H1 (cell line): ENCODE data around the gene NPL. TPM values are rescaled to one million over a fixed set of nuclear protein-coding genes. Genes with fewer than 3 reads are reported as not detected.

ENCODE experiments used
- CTCF ChIA-PET: fragments of 300-600 bp; sonication (Branson Sonifier 250); formaldehyde crosslinking; loops from one replicate; lab custom pipeline; 2021; ENCODE audit not compliant: partially characterized antibody; lab: Charles Lee
- POLR2A ChIA-PET: fragments of 300-600 bp; sonication (Branson Sonifier 250); formaldehyde crosslinking; loops from one replicate; lab custom pipeline; 2021; ENCODE audit warnings: inconsistent platforms; ENCODE audit not compliant: partially characterized antibody; lab: Charles Lee
- DNase-seq, 2 experiments: peaks; one replicate each; pipeline versions ENCODE4 v3.0.0 to v3.0.0-alpha.2; 2010 to 2022; ENCODE audit warnings: low spot score in 2 of 2, low read depth in 1 of 2, mixed read lengths in 1 of 2
- FAIRE-seq: peaks from 2 replicates; lab custom pipeline; 2011; peaks lifted over from hg19 to GRCh38; lab: Jason Lieb, UNC
- H2AFZ ChIP-seq: 2 replicates; pipeline ENCODE4 v1.8.1; 2012; ENCODE audit warnings: low read length, inconsistent platforms
- H2AK5ac ChIP-seq: 2 replicates; pipeline ENCODE4 v1.6.1; 2013; ENCODE audit warnings: low read depth, low read length
- H2BK120ac ChIP-seq: replicated peaks from 2 replicates; pipeline ENCODE3; 2013; ENCODE audit warnings: low read depth, low read length, inconsistent platforms
- H2BK12ac ChIP-seq: 2 replicates; pipeline ENCODE4 v1.6.1; 2013; ENCODE audit warnings: low read depth, low read length
- H2BK15ac ChIP-seq: 2 replicates; pipeline ENCODE4 v1.6.1; 2013; ENCODE audit warnings: low read length
- H2BK20ac ChIP-seq: 2 replicates; pipeline ENCODE4 v1.6.1; 2013; ENCODE audit warnings: low read length
- H2BK5ac ChIP-seq: 2 replicates; pipeline ENCODE4 v1.6.1; 2013; ENCODE audit warnings: low read depth, low read length
- H3K14ac ChIP-seq: 2 replicates; pipeline ENCODE4 v1.6.1; 2013; ENCODE audit warnings: inconsistent platforms; ENCODE audit not compliant: insufficient read length
- H3K18ac ChIP-seq: 2 replicates; pipeline ENCODE4 v1.6.1; 2013; ENCODE audit warnings: low read length; ENCODE audit errors: extremely low read depth
- H3K23ac ChIP-seq: 2 replicates; pipeline ENCODE4 v1.6.1; 2013; ENCODE audit warnings: inconsistent platforms; ENCODE audit not compliant: insufficient read length
- H3K23me2 ChIP-seq: 2 replicates; pipeline ENCODE4 v1.6.1; 2013; ENCODE audit warnings: low read depth, low read length
- H3K27ac ChIP-seq: 2 replicates; pipeline ENCODE4 v1.6.1; 2011; ENCODE audit warnings: low read depth, low read length, inconsistent platforms
- H3K27me3 ChIP-seq, 4 experiments: replicated peaks in 1 of 4; 1 replicate in 1 of 4; 2 replicates in 3 of 4; pipeline versions ENCODE4 v1.6.1 to v1.8.1; 2011 to 2013; ENCODE audit warnings: low read length in 3 of 4, mild to moderate bottlenecking in 3 of 4, inconsistent platforms in 2 of 4, mixed read lengths in 2 of 4, moderate library complexity in 1 of 4; ENCODE audit not compliant: control insufficient read depth in 3 of 4, insufficient read depth in 3 of 4; ENCODE audit errors: extremely low read depth in 1 of 4
- H3K36me3 ChIP-seq, 4 experiments: 2 replicates each; pipeline versions ENCODE4 v1.6.1 to v1.8.1; 2011 to 2013; ENCODE audit warnings: mild to moderate bottlenecking in 4 of 4, low read length in 3 of 4, moderate library complexity in 2 of 4, control low read depth in 1 of 4, inconsistent platforms in 1 of 4; ENCODE audit not compliant: insufficient read depth in 4 of 4, control insufficient read depth in 2 of 4
- H3K4ac ChIP-seq: replicated peaks from 2 replicates; pipeline ENCODE3; 2013; ENCODE audit warnings: low read length, low read depth, mixed read lengths, inconsistent platforms; ENCODE audit not compliant: insufficient read length
- H3K4me1 ChIP-seq, 4 experiments: replicated peaks in 1 of 4; 1 replicate in 1 of 4; 2 replicates in 3 of 4; pipeline versions ENCODE4 v1.6.1 to v1.8.1; 2011 to 2013; ENCODE audit warnings: low read length in 3 of 4, inconsistent platforms in 2 of 4, mixed read lengths in 1 of 4; ENCODE audit not compliant: insufficient read depth in 4 of 4, control insufficient read depth in 3 of 4
- H3K4me2 ChIP-seq, 2 experiments: 2 replicates each; pipeline versions ENCODE4 v1.6.1 to v1.8.1; 2011 to 2013; ENCODE audit warnings: low read depth in 2 of 2, low read length in 2 of 2, control low read depth in 1 of 2, inconsistent platforms in 1 of 2, mild to moderate bottlenecking in 1 of 2; ENCODE audit not compliant: insufficient read depth in 1 of 2
- H3K4me3 ChIP-seq, 4 experiments: fragments of 200-600, 300-600 bp in 1 of 4; sonication (generic), shearing (Covaris generic), sonication (Bioruptor Twin) in 1 of 4; 2 replicates each; pipeline versions ENCODE4 v1.5.1 to v1.8.1; 2011 to 2016; ENCODE audit warnings: low read length in 4 of 4, low read depth in 3 of 4, control low read depth in 2 of 4, inconsistent platforms in 2 of 4, mild to moderate bottlenecking in 2 of 4, mixed read lengths in 1 of 4, moderate library complexity in 1 of 4; ENCODE audit not compliant: insufficient read depth in 2 of 4; ENCODE audit errors: extremely low read depth in 1 of 4
- H3K56ac ChIP-seq: replicated peaks from 2 replicates; pipeline ENCODE3; 2013; ENCODE audit warnings: low read depth, mild to moderate bottlenecking, mixed read lengths, low read length, inconsistent platforms; ENCODE audit not compliant: insufficient read length
- H3K79me1 ChIP-seq: 2 replicates; pipeline ENCODE4 v1.6.1; 2013; ENCODE audit warnings: low read depth, low read length, control low read depth
- H3K79me2 ChIP-seq, 2 experiments: 2 replicates each; pipeline versions ENCODE4 v1.6.1 to v1.8.1; 2012 to 2013; ENCODE audit warnings: low read length in 2 of 2, mild to moderate bottlenecking in 2 of 2, inconsistent platforms in 1 of 2; ENCODE audit not compliant: insufficient read depth in 2 of 2, control insufficient read depth in 1 of 2
- H3K9ac ChIP-seq, 4 experiments: replicated peaks in 1 of 4; 1 replicate in 1 of 4; 2 replicates in 3 of 4; pipeline versions ENCODE4 v1.6.1 to v1.8.1; 2011 to 2013; ENCODE audit warnings: low read depth in 3 of 4, low read length in 3 of 4, control low read depth in 2 of 4, mild to moderate bottlenecking in 2 of 4, moderate library complexity in 2 of 4, inconsistent platforms in 1 of 4; ENCODE audit errors: extremely low read depth in 1 of 4
- H3K9me3 ChIP-seq, 2 experiments: 2 replicates each; pipeline versions ENCODE4 v1.6.1 to v1.8.1; 2012 to 2013; ENCODE audit warnings: mild to moderate bottlenecking in 2 of 2, moderate library complexity in 2 of 2, control low read depth in 1 of 2, inconsistent platforms in 1 of 2, low read depth in 1 of 2, low read length in 1 of 2, mixed read lengths in 1 of 2; ENCODE audit not compliant: insufficient read depth in 2 of 2
- H4K20me1 ChIP-seq, 2 experiments: replicated peaks in 1 of 2; 2 replicates each; pipeline versions ENCODE3 to v1.8.1; 2011 to 2013; ENCODE audit warnings: inconsistent platforms in 2 of 2, low read length in 2 of 2, mild to moderate bottlenecking in 1 of 2; ENCODE audit not compliant: insufficient read depth in 2 of 2, control insufficient read depth in 1 of 2
- H4K5ac ChIP-seq: 2 replicates; pipeline ENCODE4 v1.6.1; 2013; ENCODE audit warnings: low read length, low read depth, mixed read lengths, inconsistent platforms; ENCODE audit not compliant: insufficient read length
- H4K8ac ChIP-seq: 2 replicates; pipeline ENCODE4 v1.8.0; 2013; ENCODE audit warnings: mild to moderate bottlenecking, moderate library complexity, low read length, inconsistent platforms; ENCODE audit not compliant: insufficient read depth; ENCODE audit errors: extremely low read depth
- H4K91ac ChIP-seq: replicated peaks from 2 replicates; pipeline ENCODE3; 2013; ENCODE audit warnings: low read length, mixed read lengths, inconsistent platforms; ENCODE audit not compliant: insufficient read length
- BACH1 ChIP-seq: IDR thresholded peaks from 2 replicates; pipeline ENCODE4 v1.6.1; 2012; ENCODE audit warnings: low read length, improper control_type of control experiment
- BRCA1 ChIP-seq: IDR thresholded peaks from 2 replicates; pipeline ENCODE4 v1.6.1; 2012; ENCODE audit warnings: low read depth, low read length, improper control_type of control experiment
- CEBPB ChIP-seq: IDR thresholded peaks from 2 replicates; pipeline ENCODE4 v1.6.1; 2012; ENCODE audit warnings: low read depth, low read length
- CHD2 ChIP-seq: IDR thresholded peaks from 2 replicates; pipeline ENCODE4 v1.6.1; 2012; ENCODE audit warnings: low read length, improper control_type of control experiment
- GTF2F1 ChIP-seq: IDR thresholded peaks from 2 replicates; pipeline ENCODE4 v1.6.1; 2012; ENCODE audit warnings: low read depth, low read length, improper control_type of control experiment, borderline replicate concordance
- MAFK ChIP-seq: IDR thresholded peaks from 2 replicates; pipeline ENCODE4 v1.6.1; 2012; ENCODE audit warnings: low read depth, mild to moderate bottlenecking, improper control_type of control experiment, low read length
- NANOG ChIP-seq: IDR thresholded peaks from 2 replicates; pipeline ENCODE4 v1.6.1; 2011; ENCODE audit warnings: low read length, low read depth, mild to moderate bottlenecking, inconsistent platforms; ENCODE audit not compliant: insufficient read depth, poor library complexity, severe bottlenecking
- RNF2 ChIP-seq: fragments of 200-900, 300-1000 bp; sonication (generic); IDR thresholded peaks from 2 replicates; pipeline ENCODE4 v1.7.1; 2016; ENCODE audit warnings: borderline replicate concordance, low read depth, mild to moderate bottlenecking, antibody characterized with exemption, low read length; ENCODE audit not compliant: poor library complexity, severe bottlenecking; ENCODE audit errors: missing control alignments
- SIX5 ChIP-seq: IDR thresholded peaks from 2 replicates; pipeline ENCODE4 v1.6.1; 2011; ENCODE audit warnings: mild to moderate bottlenecking, low read depth, low read length
- YY1 ChIP-seq: IDR thresholded peaks from 2 replicates; pipeline ENCODE4 v1.6.1; 2011; ENCODE audit warnings: low read depth, mild to moderate bottlenecking, low read length
- polyA plus RNA-seq, 7 experiments: library from polyadenylated mRNA; depleted of rRNA in 3 of 7; stranded (reverse) in 5 of 7; unstranded in 2 of 7; fragments of >200 nt in 5 of 7; fragments of 200-250 nt in 2 of 7; gene quantifications; 1 replicate in 5 of 7; 2 replicates in 1 of 7; 4 replicates in 1 of 7; pipeline versions ENCODE4 v1.2.1 to v1.2.3, GENCODE V29; 2011 to 2013; ENCODE audit warnings: missing spikeins in 2 of 7, mixed read lengths in 2 of 7
- total RNA-seq: library from RNA; stranded (reverse); fragmentation: NEBNext Ultra II Directional; extraction: Animal tissue kit (Norgen Biotek cat#: 25700); gene quantifications from 2 replicates; pipeline ENCODE4 v1.2.1, GENCODE V29; 2021
- TF ChIP-seq, protein P1 (sequence below), 3 experiments: IDR thresholded peaks; 1 replicate in 2 of 3; 2 replicates in 1 of 3; pipeline versions ENCODE4 v1.5.1 to v1.6.1; 2011; ENCODE audit warnings: low read length in 3 of 3, mild to moderate bottlenecking in 3 of 3, inconsistent platforms in 2 of 3, low read depth in 1 of 3, moderate library complexity in 1 of 3; ENCODE audit not compliant: insufficient read depth in 1 of 3; ENCODE audit errors: control extremely low read depth in 1 of 3

Gene NPL
- total and polyA plus RNA-seq, 2 of the 8 experiments (the other 6 are each of a cell fraction or from before 2014, with no cell fraction given), result 2.2 to 4.4 TPM

DNA sequence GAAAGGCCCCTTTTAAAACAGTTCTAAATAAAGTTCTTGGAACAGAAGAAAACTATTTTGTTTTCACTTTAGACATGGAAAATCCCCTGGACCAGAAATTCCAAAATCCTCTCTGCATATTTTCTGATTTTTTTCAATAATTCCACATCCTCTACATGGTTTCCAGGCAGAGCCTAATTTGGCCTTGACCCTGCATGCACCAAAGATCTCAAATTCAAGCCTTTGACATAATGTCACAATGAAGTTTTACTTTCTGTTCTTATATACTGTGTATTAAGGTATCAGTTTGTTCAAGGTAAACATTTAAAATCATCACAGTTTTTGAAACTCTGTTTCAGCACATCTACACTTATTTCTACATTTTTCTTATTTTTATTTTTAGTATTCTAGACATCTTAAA is 12.2 kb upstream of the NPL start:
- Histone ChIP-seq H3K9ac (no peak overlapping the region), H3K4me3 (no peak overlapping the region), H2BK12ac (no peak overlapping the region), H3K27ac (no peak overlapping the region), H3K79me1 (no peaks in the 10 kb centered on the region), H3K4me1 (peaks cover 0 to 8% (median 3%) of the 10 kb centered on the region in 4 experiments; a peak in 2 of 7 replicates), H3K4me2 (no peak overlapping the region), H3K4ac (no peak overlapping the region), H2BK20ac (no peak overlapping the region), H4K91ac (no peak overlapping the region), H3K79me2 (no peaks in the 10 kb centered on the region), H3K56ac (no peak overlapping the region), H3K23me2 (no peaks in the 10 kb centered on the region), H4K8ac (no peak overlapping the region), H2AK5ac (no peak overlapping the region), H3K23ac (no peak overlapping the region), H4K5ac (no peak overlapping the region), H2BK5ac (no peak overlapping the region), H4K20me1 (no peaks in the 10 kb centered on the region), H3K9me3 (no peaks in the 10 kb centered on the region), H3K18ac (no peak overlapping the region), H2BK15ac (no peak overlapping the region), H3K36me3 (no peaks in the 10 kb centered on the region), H3K27me3 (no peaks in the 10 kb centered on the region), H2BK120ac (no peak overlapping the region), H2AFZ (no peak overlapping the region), H3K14ac (no peak overlapping the region)
- ChIA-PET POLR2A (no interaction called here), CTCF (interaction anchor here (0.9 to 1.1 kb wide), 2 partner anchors 178 to 181 kb away, joined by 4 read pairs; no protein-coding TSS in a partner anchor)
- FAIRE-seq (no peak), DNase-seq (no peak)
- TF ChIP-seq BRCA1 (no peak), NANOG (no peak), GTF2F1 (no peak), BACH1 (no peak), SIX5 (no peak), CHD2 (no peak), RNF2 (no peak), YY1 (no peak), MAFK (no peak), CEBPB (no peak)
- TF ChIP-seq, protein P1, sequence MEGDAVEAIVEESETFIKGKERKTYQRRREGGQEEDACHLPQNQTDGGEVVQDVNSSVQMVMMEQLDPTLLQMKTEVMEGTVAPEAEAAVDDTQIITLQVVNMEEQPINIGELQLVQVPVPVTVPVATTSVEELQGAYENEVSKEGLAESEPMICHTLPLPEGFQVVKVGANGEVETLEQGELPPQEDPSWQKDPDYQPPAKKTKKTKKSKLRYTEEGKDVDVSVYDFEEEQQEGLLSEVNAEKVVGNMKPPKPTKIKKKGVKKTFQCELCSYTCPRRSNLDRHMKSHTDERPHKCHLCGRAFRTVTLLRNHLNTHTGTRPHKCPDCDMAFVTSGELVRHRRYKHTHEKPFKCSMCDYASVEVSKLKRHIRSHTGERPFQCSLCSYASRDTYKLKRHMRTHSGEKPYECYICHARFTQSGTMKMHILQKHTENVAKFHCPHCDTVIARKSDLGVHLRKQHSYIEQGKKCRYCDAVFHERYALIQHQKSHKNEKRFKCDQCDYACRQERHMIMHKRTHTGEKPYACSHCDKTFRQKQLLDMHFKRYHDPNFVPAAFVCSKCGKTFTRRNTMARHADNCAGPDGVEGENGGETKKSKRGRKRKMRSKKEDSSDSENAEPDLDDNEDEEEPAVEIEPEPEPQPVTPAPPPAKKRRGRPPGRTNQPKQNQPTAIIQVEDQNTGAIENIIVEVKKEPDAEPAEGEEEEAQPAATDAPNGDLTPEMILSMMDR (IDR thresholded peaks at IDR 0.05; ENCODE audit: control extremely low read depth in 1 of 3, insufficient read depth in 1 of 3, low read depth in 1 of 3, low read length in 3 of 3), result no peak
